GM12801 (cell line): ENCODE data around the gene ATXN2.

Experiments used
- TF ChIP-seq, protein P1 (sequence below): IDR thresholded peaks from one replicate; pipeline ENCODE4 v1.5.1; 2011; ENCODE audit warnings: control low read depth; ENCODE audit not compliant: insufficient read length; ENCODE audit errors: extremely low read depth

Gene ATXN2

DNA sequence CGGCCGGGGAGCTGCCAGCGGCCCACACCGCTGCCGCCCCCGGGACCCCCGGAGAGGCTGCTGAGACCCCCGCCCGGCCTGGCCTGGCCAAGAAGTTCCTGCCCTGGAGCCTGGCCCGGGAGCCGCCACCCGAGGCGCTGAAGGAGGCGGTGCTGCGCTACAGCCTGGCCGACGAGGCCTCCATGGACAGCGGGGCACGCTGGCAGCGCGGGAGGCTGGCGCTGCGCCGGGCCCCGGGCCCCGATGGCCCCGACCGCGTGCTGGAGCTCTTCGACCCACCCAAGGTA is 180.6 kb downstream of the ATXN2 start:
- TF ChIP-seq, protein P1, sequence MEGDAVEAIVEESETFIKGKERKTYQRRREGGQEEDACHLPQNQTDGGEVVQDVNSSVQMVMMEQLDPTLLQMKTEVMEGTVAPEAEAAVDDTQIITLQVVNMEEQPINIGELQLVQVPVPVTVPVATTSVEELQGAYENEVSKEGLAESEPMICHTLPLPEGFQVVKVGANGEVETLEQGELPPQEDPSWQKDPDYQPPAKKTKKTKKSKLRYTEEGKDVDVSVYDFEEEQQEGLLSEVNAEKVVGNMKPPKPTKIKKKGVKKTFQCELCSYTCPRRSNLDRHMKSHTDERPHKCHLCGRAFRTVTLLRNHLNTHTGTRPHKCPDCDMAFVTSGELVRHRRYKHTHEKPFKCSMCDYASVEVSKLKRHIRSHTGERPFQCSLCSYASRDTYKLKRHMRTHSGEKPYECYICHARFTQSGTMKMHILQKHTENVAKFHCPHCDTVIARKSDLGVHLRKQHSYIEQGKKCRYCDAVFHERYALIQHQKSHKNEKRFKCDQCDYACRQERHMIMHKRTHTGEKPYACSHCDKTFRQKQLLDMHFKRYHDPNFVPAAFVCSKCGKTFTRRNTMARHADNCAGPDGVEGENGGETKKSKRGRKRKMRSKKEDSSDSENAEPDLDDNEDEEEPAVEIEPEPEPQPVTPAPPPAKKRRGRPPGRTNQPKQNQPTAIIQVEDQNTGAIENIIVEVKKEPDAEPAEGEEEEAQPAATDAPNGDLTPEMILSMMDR, result no peak

DNA sequence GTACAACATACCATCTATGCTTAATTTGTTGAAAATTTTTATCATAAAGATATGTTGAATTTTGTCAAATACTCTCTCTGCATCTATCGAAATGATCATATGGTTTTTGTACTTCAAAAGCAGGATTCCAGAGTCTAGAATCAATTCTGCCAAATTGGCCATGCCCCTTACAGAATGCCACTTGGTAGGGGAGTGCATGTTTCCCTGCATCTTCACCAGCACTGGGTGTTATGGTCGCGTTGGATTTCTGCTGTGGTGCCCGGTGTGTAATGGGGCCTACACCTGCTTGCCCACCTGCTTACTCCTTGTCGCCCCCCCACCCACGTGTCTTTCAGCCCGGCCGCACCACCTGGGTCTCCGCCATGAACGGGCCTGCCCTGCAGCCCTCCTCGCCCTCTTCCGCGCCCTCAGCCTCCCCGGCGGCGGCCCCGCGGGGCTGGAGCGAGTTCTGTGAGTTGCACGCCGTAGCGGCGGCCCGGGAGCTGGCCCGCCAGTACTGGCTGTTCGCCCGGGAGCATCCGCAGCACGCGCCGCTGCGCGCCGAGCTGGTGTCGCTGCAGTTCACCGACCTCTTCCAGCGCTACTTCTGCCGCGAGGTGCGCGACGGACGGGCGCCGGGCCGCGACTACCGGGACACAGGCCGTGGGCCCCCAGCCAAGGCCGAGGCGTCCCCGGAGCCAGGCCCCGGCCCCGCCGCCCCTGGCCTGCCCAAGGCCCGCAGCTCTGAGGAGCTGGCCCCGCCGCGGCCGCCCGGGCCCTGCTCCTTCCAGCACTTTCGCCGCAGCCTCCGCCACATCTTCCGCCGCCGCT is 181.1 kb downstream of the ATXN2 start:
- TF ChIP-seq, protein P1, result no peak

DNA sequence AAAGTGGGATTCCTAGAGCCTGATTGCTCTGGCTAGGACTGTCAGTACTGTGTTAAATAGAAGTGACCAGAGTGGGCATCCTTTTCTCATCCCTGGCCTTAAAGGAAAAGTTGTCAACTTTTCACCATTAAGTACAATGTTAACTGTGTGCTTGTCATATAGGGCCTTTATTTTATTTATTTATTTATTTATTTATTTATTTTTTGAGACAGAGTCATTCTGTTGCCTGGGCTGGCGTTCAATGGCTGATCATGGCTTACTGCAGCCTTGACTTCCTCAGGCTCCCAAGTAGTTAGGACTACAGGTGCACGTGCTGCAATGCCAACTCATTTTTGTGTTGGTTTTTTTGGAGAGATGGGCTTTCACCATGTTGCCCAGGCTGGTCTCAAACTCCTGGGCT is 181.8 kb downstream of the ATXN2 start:
- TF ChIP-seq, protein P1, result no peak

DNA sequence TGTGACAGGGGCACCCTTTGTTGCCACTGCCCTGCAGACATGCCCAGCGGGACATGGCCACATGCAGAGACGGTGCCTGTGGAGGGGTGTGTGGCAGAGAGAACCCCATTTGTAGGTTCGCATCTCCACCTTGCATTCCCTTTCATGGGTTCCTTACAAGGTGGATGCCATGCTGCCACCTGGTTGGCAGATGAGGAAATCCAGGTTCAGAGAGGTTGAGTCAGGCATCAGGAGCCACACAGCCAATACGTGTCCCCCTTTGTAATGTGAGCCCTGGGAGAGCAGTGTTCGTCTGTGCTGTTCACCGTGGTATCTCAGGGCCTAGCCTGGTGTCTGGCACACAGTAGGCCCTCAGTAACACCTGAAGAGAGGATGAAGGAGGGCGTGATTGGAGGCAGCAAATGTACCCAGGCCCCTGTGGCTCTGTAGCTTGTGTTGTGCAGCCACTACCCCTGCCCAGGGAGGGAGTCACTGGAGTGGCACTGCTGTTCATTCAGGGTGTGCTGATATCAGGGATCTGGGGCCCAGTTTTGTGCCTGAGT is 184.3 kb downstream of the ATXN2 start:
- TF ChIP-seq, protein P1, result no peak

DNA sequence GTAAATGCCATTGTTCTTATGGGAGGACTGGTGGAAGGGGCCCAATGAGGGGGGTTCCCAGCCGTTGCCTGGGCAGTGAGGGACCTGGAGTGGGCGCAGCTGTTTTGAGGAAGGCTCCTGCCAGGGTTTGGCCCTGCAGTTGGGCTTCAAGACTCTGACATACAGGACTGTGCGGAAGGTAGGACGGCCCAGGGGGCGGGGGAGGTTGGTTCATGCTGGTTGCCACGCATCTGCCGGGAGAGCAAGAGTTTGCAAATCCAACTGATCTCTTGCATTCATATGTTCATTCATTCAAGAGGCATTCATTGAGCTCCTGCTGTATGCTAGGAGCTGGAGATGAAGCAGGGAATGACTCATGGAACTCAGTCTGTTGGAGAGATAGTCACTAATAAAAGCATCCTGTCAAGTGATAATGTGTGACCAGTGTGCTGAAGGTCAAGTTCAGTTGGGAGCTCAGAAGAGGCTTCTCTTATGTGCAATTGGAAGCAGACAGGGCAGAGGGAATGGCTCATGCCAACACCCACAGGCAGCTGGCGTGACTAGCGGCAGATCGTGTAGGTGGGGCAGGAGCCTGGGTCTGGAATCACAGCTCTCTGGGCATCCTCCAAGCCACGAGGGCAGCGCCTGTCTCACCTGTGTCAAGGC is 185.6 kb downstream of the ATXN2 start:
- TF ChIP-seq, protein P1, result no peak

DNA sequence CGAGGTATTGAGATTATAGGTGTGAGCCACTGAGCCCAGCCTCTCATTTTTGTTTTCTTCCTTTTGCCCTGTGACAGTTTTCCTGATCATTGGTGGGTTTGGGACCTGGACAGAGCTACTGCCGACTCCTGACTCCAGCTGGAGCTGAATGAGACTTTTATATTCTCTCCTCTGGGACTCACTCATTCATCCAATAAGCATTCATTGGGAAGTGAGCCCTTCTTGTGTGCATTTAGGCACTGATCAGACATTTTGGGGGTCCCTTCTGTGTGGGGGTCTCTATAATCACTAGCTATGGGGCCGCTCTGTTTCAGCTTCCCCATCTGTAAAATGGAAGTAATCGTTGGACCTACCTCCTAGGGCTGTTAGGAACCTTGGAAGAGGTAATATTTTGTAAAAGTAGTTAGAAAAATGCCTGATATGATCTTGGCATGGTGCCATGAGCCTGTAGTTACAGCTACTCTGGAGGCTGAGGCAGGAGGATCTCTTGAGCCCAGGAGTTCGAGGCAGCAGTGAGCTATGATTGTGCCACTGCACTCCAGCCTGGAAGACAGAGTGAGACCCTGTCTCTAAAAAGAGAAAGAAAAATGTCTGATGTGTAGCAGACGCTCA is 186.2 kb downstream of the ATXN2 start:
- TF ChIP-seq, protein P1, result no peak

DNA sequence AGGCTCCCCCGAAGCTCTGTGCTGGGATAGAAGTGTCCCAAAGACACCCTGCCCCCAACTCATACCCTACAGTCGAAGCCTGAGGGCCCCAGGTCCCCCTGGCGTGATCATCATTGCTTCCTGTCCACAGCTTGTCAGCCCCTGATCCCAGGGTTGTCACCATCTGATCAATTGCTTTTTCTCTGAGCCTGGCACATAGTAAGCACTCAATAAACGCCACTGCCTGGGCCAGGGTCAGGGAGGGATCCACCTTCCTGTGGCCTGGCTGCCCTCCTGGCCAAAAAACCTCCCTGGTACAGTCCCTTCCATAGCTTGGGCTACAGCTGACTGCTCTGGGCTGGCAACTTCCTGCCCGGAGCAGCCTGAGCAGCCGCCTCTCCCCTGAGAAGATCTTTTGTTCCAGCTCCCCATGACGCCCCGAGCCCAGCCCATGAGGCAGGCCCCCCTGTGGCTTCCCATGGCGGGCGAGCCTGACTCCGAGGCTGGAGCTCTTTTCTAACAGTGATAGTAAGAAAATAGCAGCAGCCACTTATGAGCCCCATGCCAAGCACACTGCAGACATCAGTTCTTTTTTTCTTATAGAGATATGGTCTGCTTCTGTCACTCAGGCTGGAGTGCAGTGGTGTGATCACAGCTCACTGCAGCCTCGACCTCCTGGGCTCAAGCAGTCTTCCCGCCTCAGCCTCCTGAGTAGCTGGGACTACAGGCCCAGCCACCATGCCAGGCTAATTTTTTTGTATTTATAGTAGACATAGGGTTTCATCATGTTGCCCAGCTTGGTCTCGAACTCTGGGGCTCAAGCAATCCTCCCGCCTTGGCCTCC is 186.9 kb downstream of the ATXN2 start:
- TF ChIP-seq, protein P1, result no peak
